HUES6 (cell line): ENCODE results near the gene APOD.
"Not testable (repeated sequence)": the region's sequence is repeated elsewhere in the genome, so short reads cannot be mapped to it uniquely, and the experiment has no call there.

Experiments used
- H3K27ac ChIP-seq: 2 replicates; pipeline ENCODE4 v1.7.0; 2013; ENCODE audit warnings: low read depth, mild to moderate bottlenecking, low read length, inconsistent platforms
- H3K27me3 ChIP-seq: 2 replicates; pipeline ENCODE4 v1.6.1; 2013; ENCODE audit warnings: low read length; ENCODE audit not compliant: control insufficient read depth, insufficient read depth
- H3K36me3 ChIP-seq: 2 replicates; pipeline ENCODE4 v1.6.1; 2013; ENCODE audit warnings: low read length; ENCODE audit not compliant: control insufficient read depth, insufficient read depth
- H3K4me1 ChIP-seq: 2 replicates; pipeline ENCODE4 v1.6.1; 2013; ENCODE audit warnings: low read length; ENCODE audit not compliant: control insufficient read depth, insufficient read depth
- H3K4me3 ChIP-seq: 2 replicates; pipeline ENCODE4 v1.5.1; 2013; ENCODE audit warnings: low read depth, low read length
- H3K9ac ChIP-seq: one replicate; pipeline ENCODE4 v1.6.1; 2013; ENCODE audit warnings: mild to moderate bottlenecking, low read length
- H3K9me3 ChIP-seq: 2 replicates; pipeline ENCODE4 v1.6.1; 2013; ENCODE audit warnings: low read depth, low read length; ENCODE audit not compliant: control insufficient read depth, insufficient read depth

Gene APOD

GRCh38 chr3:195597229-195597628 lies 13.5 kb upstream of the APOD start:
- no peaks in the 10 kb centered on the region for H3K36me3 ChIP-seq
- no peaks in the 10 kb centered on the region for H3K27me3 ChIP-seq
- no peak overlapping the region for H3K4me3 ChIP-seq
- H3K9me3 ChIP-seq, result peaks cover 17% of the 10 kb centered on the region
- H3K27ac ChIP-seq, result no peak overlapping the region
- H3K9ac ChIP-seq, result no peak overlapping the region
- H3K4me1 ChIP-seq, result no peaks in the 10 kb centered on the region

GRCh38 chr3:195596765-195597171 lies 13.0 kb upstream of the APOD start:
- H3K27ac ChIP-seq, result no peak overlapping the region

GRCh38 chr3:195595785-195596531 lies 12.2 kb upstream of the APOD start:
- H3K9me3 ChIP-seq, result peaks cover 12% of the 10 kb centered on the region

More at GRCh38 chr3:195596765-195597171, 13.0 kb upstream of the APOD start:
- Histone ChIP-seq H3K27me3 (no peaks in the 10 kb centered on the region), H3K4me1 (no peaks in the 10 kb centered on the region), H3K4me3 (no peak overlapping the region), H3K9me3 (peaks cover 17% of the 10 kb centered on the region), H3K9ac (no peak overlapping the region), H3K36me3 (no peaks in the 10 kb centered on the region)

DNA sequence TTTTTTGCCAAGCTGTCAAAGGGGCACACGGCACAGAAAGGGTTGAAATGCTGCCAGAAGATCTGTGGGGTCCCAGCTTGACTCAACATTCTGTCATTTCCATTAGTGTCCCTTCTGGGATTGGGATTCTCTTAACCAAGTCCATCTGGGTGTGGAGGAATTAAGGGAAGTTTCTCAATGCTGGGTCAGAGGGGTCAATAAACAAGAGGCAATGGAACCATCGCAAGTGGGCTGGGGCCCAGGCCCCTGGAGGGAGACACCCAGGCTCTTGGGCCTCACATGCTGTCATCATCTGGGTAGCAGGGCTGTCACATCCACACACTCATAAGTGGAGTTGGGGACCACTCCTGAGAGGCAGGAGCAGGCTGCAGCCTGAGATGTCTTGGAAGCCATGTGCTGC lies 8.1 kb upstream of the APOD start:
- H3K4me1 ChIP-seq, result no peaks in the 10 kb centered on the region
- no peaks in the 10 kb centered on the region for H3K36me3 ChIP-seq
- no peak overlapping the region for H3K27ac ChIP-seq
- H3K27me3 ChIP-seq, result no peaks in the 10 kb centered on the region
- no peak overlapping the region for H3K9ac ChIP-seq
- H3K9me3 ChIP-seq, result peaks cover 26% of the 10 kb centered on the region
- no peak overlapping the region for H3K4me3 ChIP-seq

More at GRCh38 chr3:195595785-195596531, 12.2 kb upstream of the APOD start:
- Histone ChIP-seq H3K4me3 (no peak overlapping the region), H3K4me1 (no peaks in the 10 kb centered on the region), H3K9ac (no peak overlapping the region), H3K27ac (no peak overlapping the region), H3K27me3 (no peaks in the 10 kb centered on the region), H3K36me3 (no peaks in the 10 kb centered on the region)

- no peaks in the 10 kb centered on the region for H3K4me1 ChIP-seq
- no peak overlapping the region for H3K9ac ChIP-seq
- no peak overlapping the region for H3K4me3 ChIP-seq
- no peaks in the 10 kb centered on the region for H3K27me3 ChIP-seq
- peaks cover 26% of the 10 kb centered on the region for H3K9me3 ChIP-seq
- no peak overlapping the region for H3K27ac ChIP-seq
- H3K36me3 ChIP-seq, result no peaks in the 10 kb centered on the region
Observed at GRCh38 chr3:195591220-195591619, 7.5 kb upstream of the APOD start.

DNA sequence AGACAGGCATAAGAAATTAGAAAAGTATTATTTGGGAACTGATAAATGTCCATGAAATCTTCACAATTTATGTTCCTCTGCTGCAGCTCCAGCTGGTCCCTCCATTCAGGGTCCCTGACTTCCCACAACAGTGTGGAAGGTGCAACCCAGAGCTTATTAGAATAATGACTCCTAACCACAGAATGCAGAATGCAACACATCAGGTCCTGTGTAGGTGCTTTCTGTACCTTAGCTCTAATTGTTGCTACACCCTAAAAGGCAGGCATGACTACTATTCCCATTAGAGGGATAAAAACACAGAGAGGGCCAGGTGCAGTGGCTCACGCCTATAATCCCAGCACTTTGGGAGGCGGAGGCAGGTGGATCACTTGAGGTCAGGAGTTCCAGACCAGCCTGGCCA lies 6.6 kb upstream of the APOD start:
- not testable (repeated sequence) for H3K27me3 ChIP-seq

GRCh38 chr3:195589796-195590195 lies 6.1 kb upstream of the APOD start:
- not testable (repeated sequence) for H3K9ac ChIP-seq, H3K4me1 ChIP-seq, H3K36me3 ChIP-seq, H3K4me3 ChIP-seq, H3K27ac ChIP-seq, H3K27me3 ChIP-seq
- peaks cover 26% of the 10 kb centered on the region for H3K9me3 ChIP-seq

More for the DNA sequence above, 6.6 kb upstream of the APOD start:
- not testable (repeated sequence) for H3K4me1 ChIP-seq, H3K4me3 ChIP-seq, H3K9ac ChIP-seq, H3K27ac ChIP-seq, H3K36me3 ChIP-seq
- H3K9me3 ChIP-seq, result peaks cover 26% of the 10 kb centered on the region

GRCh38 chr3:195587824-195588223 lies 4.1 kb upstream of the APOD start:
- H3K4me1 ChIP-seq, result no peaks in the 10 kb centered on the region
- H3K9ac ChIP-seq, result no peak overlapping the region
- no peaks in the 10 kb centered on the region for H3K27me3 ChIP-seq
- no peaks in the 10 kb centered on the region for H3K36me3 ChIP-seq
- H3K9me3 ChIP-seq, result peaks cover 26% of the 10 kb centered on the region
- no peak overlapping the region for H3K27ac ChIP-seq
- no peak overlapping the region for H3K4me3 ChIP-seq

DNA sequence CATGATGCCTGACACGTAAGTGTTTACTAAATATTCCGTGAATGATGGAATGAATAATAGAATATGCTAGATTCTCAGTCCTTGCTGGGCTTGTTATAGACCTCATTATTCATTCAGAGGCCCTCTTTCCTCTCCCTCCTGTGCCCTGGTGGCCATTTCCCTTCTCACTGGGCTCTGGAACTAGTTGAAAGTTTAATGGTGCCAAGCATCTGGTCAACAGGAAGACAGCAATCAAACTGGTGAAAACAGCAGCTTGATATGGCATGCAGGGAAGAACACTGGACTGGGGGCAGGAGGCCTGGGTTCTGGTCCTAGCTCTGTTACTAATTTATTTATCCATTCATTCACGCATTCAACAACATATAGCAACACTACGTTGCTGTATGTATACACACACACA lies 3.7 kb upstream of the APOD start:
- Histone ChIP-seq H3K27ac (no peak overlapping the region), H3K9ac (no peak overlapping the region), H3K4me3 (no peak overlapping the region), H3K36me3 (no peaks in the 10 kb centered on the region), H3K9me3 (peaks cover 26% of the 10 kb centered on the region), H3K4me1 (no peaks in the 10 kb centered on the region), H3K27me3 (no peaks in the 10 kb centered on the region)

DNA sequence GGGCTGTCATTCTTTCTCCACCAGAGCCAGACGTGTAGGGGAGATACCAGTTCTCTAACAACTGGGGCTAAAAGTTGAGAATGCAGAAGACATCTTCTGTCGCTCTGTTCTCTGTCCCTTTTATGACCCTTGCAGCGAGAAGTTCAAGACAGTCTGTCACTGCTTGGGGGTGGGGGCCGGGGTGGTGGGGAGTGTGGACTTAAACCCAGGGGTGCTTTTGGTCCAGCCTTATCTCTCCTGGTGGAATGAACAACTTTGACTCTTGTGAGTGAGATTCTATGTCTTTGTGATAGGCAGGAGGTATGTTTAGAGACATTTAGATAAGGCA lies 767 bp upstream of the APOD start:
- no peak overlapping the region for H3K27ac ChIP-seq
- H3K4me1 ChIP-seq, result no peaks in the 10 kb centered on the region
- no peak overlapping the region for H3K9ac ChIP-seq
- peaks cover 16% of the 10 kb centered on the region for H3K9me3 ChIP-seq
- no peak overlapping the region for H3K4me3 ChIP-seq
- H3K36me3 ChIP-seq, result no peaks in the 10 kb centered on the region
- no peaks in the 10 kb centered on the region for H3K27me3 ChIP-seq

DNA sequence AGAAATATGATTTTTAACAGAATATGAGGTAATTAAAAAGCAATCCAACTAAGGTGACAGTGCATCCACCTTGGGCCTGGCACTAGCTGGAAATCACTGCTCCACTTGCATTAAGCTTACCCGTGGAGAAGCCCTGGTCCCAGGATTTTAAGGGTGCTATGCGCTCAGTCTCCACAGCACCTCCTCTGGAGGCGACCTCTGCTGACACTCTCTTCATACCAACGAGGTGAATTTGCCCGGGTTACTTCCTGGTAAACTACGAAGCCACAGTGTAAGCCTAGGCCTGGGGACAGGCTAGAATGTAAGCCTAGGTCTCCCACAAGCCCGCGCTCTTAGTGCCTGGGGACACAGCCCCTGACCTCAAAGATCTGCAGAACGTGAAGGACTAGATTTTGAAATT lies 793 bp downstream of the APOD start:
- Histone ChIP-seq H3K9ac (no peak overlapping the region), H3K36me3 (no peaks in the 10 kb centered on the region), H3K4me1 (no peaks in the 10 kb centered on the region), H3K4me3 (no peak overlapping the region), H3K9me3 (peaks cover 4% of the 10 kb centered on the region), H3K27ac (no peak overlapping the region), H3K27me3 (no peaks in the 10 kb centered on the region)
